HPDE6-E6E7 (cell line): ENCODE measurements around the gene MAP4.
"Not testable (repeated sequence)": the region's sequence is repeated elsewhere in the genome, so short reads cannot be mapped to it uniquely, and the experiment has no call there.

Experiments used
- DNase-seq: peaks from one replicate; pipeline ENCODE4 v3.0.0; 2011; ENCODE audit warnings: missing footprints; ENCODE audit errors: extremely low spot score

The MAP4 gene

DNA sequence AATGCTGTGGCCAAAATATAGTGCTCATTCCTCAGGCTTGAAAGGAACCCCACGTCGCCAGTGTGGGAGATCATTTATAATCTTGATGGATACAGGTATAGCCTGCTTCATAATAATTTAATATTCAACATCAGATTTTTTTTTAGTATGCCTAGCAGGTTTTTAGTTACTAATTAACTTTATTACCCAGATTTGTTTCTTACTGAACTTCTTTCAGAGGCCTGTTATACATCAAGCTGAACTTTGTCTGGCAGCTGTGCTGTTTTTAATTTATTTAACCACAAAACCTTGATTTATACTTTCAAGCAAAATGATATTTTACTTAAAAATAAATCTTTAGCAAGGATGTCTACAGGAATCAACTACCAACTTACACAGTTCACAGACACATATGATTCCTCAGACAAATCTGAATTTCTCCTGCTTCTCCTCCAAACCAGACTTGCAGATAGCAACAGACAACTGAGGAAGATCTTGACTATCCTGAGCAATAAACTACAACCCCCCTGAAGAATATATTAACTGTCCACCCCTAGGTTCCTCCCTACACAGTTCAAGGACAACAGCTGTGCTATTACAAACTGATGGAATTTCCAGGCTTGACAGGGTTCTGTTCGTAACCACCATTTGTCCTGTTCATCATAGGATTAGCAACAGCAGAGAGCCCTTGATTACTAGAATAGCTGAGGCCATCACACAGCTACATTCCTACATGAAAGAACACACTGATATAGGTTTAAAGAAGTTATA, 610 bp downstream of the MAP4 start:
- DNase-seq: no peak

- no peak for DNase-seq
Observed at GRCh38 chr3:48014358-48014757, 1.9 kb downstream of the MAP4 start.

- no peak for DNase-seq
Observed at GRCh38 chr3:48013288-48013980, 2.8 kb downstream of the MAP4 start.

- DNase-seq: no peak
Observed at GRCh38 chr3:48012659-48013058, 3.6 kb downstream of the MAP4 start.

- DNase-seq: not testable (repeated sequence)
Observed at GRCh38 chr3:48008066-48008465, 8.2 kb downstream of the MAP4 start.

GRCh38 chr3:48007361-48007760, 8.9 kb downstream of the MAP4 start:
- not testable (repeated sequence) for DNase-seq

DNA sequence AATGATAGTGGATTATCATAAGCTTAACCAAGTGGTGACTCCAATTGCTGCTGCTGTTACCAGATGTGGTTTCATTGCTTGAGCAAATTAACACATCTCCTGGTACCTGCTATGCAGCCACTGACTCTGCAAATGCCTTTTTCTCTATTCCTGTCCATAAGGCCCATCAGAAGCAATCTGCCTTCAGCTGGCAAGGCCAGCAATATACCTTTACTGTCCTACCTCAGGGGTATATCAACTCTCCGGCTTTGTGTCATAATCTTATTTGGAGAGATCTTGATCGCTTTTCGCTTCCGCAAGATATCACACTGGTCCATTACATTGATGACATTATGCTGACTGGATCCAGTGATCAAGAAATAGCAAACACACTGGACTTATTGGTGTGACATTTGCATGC, 9.4 kb downstream of the MAP4 start:
- DNase-seq: not testable (repeated sequence)

- no peak for DNase-seq
Observed at GRCh38 chr3:48004694-48005093, 11.5 kb downstream of the MAP4 start.

GRCh38 chr3:48002787-48003186, 13.4 kb downstream of the MAP4 start:
- no peak for DNase-seq

GRCh38 chr3:48001991-48002390, 14.2 kb downstream of the MAP4 start:
- DNase-seq: no peak

DNA sequence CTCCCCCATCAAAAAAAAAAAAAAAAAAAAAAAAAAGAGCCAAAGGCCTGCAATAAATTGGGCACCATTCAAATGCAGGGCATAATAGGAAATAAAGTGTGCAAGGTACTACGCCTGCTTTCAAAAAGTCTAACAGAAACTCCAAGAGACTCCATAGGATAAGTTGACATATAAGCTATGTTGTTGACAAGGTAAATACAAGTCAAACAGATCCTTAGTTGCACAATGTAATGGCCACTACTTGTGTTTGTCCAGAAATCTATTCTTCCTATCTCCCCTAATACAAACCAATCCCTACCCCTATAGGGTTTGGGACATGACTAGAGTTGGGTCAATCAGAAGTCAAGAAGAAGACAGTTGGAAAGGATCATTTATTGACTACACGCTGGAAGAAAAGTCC, 16.0 kb downstream of the MAP4 start:
- DNase-seq: no peak

DNA sequence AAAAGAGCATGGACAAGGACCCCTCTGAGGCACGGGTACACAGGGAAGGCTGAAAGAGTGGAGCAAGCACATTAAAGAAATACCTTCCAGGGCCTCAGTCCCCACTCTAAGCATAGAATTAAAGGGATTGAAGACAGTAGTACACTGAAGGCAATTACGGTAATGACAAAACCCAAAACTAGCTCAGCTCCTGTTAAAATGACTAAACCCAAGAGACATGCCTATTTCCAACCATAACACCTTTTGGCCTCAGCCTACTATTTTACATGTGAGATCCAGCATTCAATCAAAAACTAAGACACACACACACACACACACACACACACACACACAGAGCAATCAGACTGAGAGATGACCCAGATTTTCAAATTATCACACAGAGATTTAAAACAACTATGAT, 19.8 kb downstream of the MAP4 start:
- no peak for DNase-seq

- no peak for DNase-seq
Observed at GRCh38 chr3:47994180-47994579, 22.0 kb downstream of the MAP4 start.

GRCh38 chr3:47991341-47991740, 24.9 kb downstream of the MAP4 start:
- no peak for DNase-seq

GRCh38 chr3:47989981-47990440, 26.2 kb downstream of the MAP4 start:
- peak; percentile 64 for DNase-seq

- DNase-seq: no peak
Observed at GRCh38 chr3:47985381-47985780, 30.8 kb downstream of the MAP4 start.

DNA sequence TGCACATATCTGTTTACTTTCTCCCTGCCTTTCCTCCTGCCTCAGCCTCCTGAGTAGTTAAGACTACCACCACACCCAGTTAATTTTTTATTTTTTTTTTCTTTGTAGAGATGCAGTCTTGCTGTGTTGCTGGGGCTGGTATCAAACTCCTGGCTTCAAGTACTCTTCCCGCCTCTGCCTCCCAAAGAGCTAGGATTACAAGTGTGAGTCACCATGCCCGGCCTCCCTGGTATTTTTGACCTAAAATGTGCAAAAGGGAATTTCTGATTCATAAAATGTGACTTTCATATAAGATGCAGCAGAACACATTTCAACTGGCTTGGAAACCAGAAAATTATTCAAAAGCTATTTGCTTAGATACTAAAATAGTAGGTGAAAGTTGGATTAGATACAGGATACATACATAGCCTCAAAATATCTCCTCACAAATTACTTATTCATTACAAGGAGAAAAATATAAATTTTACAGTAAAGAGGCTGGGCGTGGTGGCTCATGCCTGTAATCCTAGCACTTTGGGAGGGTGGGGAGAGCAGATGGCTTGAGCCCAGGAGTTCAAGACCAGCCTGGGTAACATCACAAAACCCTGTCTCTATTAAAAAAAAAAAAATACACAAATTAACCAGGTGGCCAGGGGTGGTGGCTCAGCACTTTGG, 32.0 kb downstream of the MAP4 start:
- no peak for DNase-seq

GRCh38 chr3:47980795-47981194, 35.4 kb downstream of the MAP4 start:
- no peak for DNase-seq

DNA sequence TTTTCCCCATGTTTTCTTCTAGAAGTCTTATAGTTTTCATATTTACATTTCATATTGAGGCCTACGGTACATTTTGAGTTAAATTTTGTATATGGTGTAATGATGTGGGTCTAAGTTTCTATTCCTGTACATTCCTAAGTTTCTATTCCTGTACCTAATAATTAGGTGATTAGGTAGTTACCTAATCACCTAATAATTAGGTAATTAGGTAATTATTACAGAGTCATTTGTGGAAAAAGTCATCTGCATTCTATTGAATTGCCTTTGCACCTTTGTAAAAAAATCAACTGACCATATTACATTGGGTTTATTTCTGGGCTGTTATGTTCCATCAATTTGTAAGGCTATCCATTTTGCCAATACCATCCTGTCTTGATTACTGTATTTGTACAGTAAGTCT, 37.1 kb downstream of the MAP4 start:
- DNase-seq: no peak

DNA sequence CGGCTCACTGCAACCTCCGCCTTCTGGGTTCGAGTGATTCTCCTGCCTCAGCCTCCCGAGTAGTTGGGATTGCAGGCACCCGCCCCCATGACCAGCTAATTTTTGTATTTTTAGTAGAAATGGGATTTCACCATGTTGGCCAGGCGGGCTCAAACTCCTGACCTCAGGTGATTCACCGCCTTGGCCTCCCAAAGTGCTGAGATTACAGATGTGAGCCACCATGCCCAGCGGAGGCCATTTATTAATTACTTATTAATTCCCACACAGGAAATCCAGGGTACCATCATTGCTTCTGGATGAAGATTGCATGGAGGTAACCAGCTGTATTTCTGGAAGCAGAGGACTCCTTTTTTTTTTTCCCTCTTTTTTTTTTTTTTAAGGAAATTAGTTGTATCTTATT, 37.8 kb downstream of the MAP4 start:
- no peak for DNase-seq

GRCh38 chr3:47976135-47976732, 40.0 kb downstream of the MAP4 start:
- DNase-seq: no peak

- no peak for DNase-seq
Observed at GRCh38 chr3:47974974-47975470, 41.2 kb downstream of the MAP4 start.
